ENCODE measurements around the gene TMEM132D. TPM values are rescaled to one million over a fixed set of nuclear protein-coding genes. Genes with fewer than 3 reads are reported as not detected.

The TMEM132D gene
- total and polyA plus RNA-seq, 2 of the 8 experiments (the other 6 are each of a cell fraction or from before 2014, with no cell fraction given), result 3.5 to 10.1 TPM

- H3K4me3 ChIP-seq (ENCODE audit: extremely low read depth in 1 of 4, insufficient read depth in 2 of 4, low read depth in 3 of 4, low read length in 4 of 4), result no peak overlapping the region
- peaks cover 2 to 10% (median 8%) of the 10 kb centered on the region in 4 experiments; a peak in 5 of 7 replicates for H3K4me1 ChIP-seq (replicated peaks in 1 of 4; ENCODE audit: control insufficient read depth in 3 of 4, insufficient read depth in 4 of 4, low read length in 3 of 4)
- no peak overlapping the region for H2AFZ ChIP-seq (ENCODE audit: low read length)
- 0 out of 2 replicates have a peak overlapping the region, but pooled peaks have one; percentile 31 for H2BK5ac ChIP-seq (ENCODE audit: low read depth, low read length)
- no peaks in the 10 kb centered on the region for H3K79me2 ChIP-seq (ENCODE audit: control insufficient read depth in 1 of 2, insufficient read depth in 2 of 2, low read length in 2 of 2)
- H3K56ac ChIP-seq (replicated peaks; ENCODE audit: insufficient read length, low read depth, low read length), result no peak overlapping the region
- CTCF ChIA-PET (ENCODE audit: partially characterized antibody), result interaction anchor here (0.6 to 1.1 kb wide), 3 partner anchors 9 to 630 kb away, joined by 3 to 4 read pairs (median 3); no protein-coding TSS in a partner anchor
- H3K18ac ChIP-seq (ENCODE audit: extremely low read depth, low read length), result 0 out of 2 replicates have a peak overlapping the region, but pooled peaks have one; percentile 33
- H3K27ac ChIP-seq (ENCODE audit: low read depth, low read length), result no peak overlapping the region
- DNase-seq (ENCODE audit: low read depth in 1 of 2, low spot score in 2 of 2), result no peak
- H3K79me1 ChIP-seq (ENCODE audit: low read depth, low read length), result no peaks in the 10 kb centered on the region
- no peak overlapping the region for H3K14ac ChIP-seq (ENCODE audit: insufficient read length)
- TF ChIP-seq BACH1 (IDR thresholded peaks at IDR 0.05; ENCODE audit: low read length) (no peak), RXRA (IDR thresholded peaks at IDR 0.05; ENCODE audit: insufficient read depth, low read depth, low read length) (no peak), ASH2L (IDR thresholded peaks at IDR 0.05; ENCODE audit: low read length) (no peak), POU5F1 (IDR thresholded peaks at IDR 0.05; ENCODE audit: low read depth, low read length) (no peak), PHF8 (conservative IDR thresholded peaks at IDR 0.05; ENCODE audit: low read depth, low read length) (no peak)
- H3K23me2 ChIP-seq (ENCODE audit: low read depth, low read length), result no peaks in the 10 kb centered on the region
- H3K23ac ChIP-seq (ENCODE audit: insufficient read length), result no peak overlapping the region
- H4K8ac ChIP-seq (ENCODE audit: extremely low read depth, insufficient read depth, low read length), result no peak overlapping the region
- no peak overlapping the region for H3K4ac ChIP-seq (replicated peaks; ENCODE audit: insufficient read length, low read depth, low read length)
- no peak overlapping the region for H3K4me2 ChIP-seq (ENCODE audit: insufficient read depth in 1 of 2, low read depth in 2 of 2, low read length in 2 of 2)
- peak overlapping the region; percentile 70 for H4K91ac ChIP-seq (replicated peaks; ENCODE audit: insufficient read length, low read length)
- H3K9ac ChIP-seq (replicated peaks in 1 of 4; ENCODE audit: extremely low read depth in 1 of 4, low read depth in 3 of 4, low read length in 3 of 4), result no peak overlapping the region
- no peak overlapping the region for H4K5ac ChIP-seq (ENCODE audit: insufficient read length, low read depth, low read length)
- H3K36me3 ChIP-seq (ENCODE audit: control insufficient read depth in 2 of 4, insufficient read depth in 4 of 4, low read length in 3 of 4), result no peaks in the 10 kb centered on the region
- H2AK5ac ChIP-seq (ENCODE audit: low read depth, low read length), result peak overlapping the region; percentile 98
- H2BK20ac ChIP-seq (ENCODE audit: low read length), result peak overlapping the region; percentile 40; the same call in 1 of the 2 replicates
- no peaks in the 10 kb centered on the region for H3K27me3 ChIP-seq (replicated peaks in 1 of 4; ENCODE audit: control insufficient read depth in 3 of 4, extremely low read depth in 1 of 4, insufficient read depth in 3 of 4, low read length in 3 of 4)
- H2BK15ac ChIP-seq (ENCODE audit: low read length), result peak overlapping the region; percentile 97
- peak overlapping the region; percentile 94 for H2BK12ac ChIP-seq (ENCODE audit: low read depth, low read length)
- H3K9me3 ChIP-seq (ENCODE audit: insufficient read depth in 2 of 2, low read depth in 1 of 2, low read length in 1 of 2), result no peaks in the 10 kb centered on the region
- no peak for FAIRE-seq
- H2BK120ac ChIP-seq (replicated peaks; ENCODE audit: low read depth, low read length), result peak overlapping the region; percentile 61
- POLR2A ChIA-PET (ENCODE audit: partially characterized antibody), result no interaction called here
- WGBS, 2 experiments (ENCODE audit: extremely low coverage in 1 of 2, insufficient coverage in 1 of 2, insufficient read length in 1 of 2, insufficient replicate concordance in 2 of 2, low coverage in 1 of 2, low lambda C conversion rate in 2 of 2, missing lambda C conversion rate in 1 of 2), result 95% methylated on average over 7 of the region's 7 CpGs; no CpG with 5 or more reads in 1 of the 2 experiments
- no peaks in the 10 kb centered on the region for H4K20me1 ChIP-seq (replicated peaks in 1 of 2; ENCODE audit: control insufficient read depth in 1 of 2, insufficient read depth in 2 of 2, low read length in 2 of 2)
These were observed 297.6 kb downstream of the TMEM132D start for GRCh38 chr12:129606239-129606638.

Data from H1 (cell line).